Skeletal muscle satellite cell (primary cell): ENCODE data around the gene PTCD2.

Experiments
- H3K27me3 ChIP-seq: 2 replicates; pipeline ENCODE4 v1.7.0; 2013; ENCODE audit warnings: low read length; ENCODE audit not compliant: control insufficient read depth, insufficient read depth
- H3K36me3 ChIP-seq: 2 replicates; pipeline ENCODE4 v1.7.0; 2013; ENCODE audit warnings: mild to moderate bottlenecking, control low read depth, low read length; ENCODE audit not compliant: insufficient read depth
- H3K4me1 ChIP-seq: 2 replicates; pipeline ENCODE4 v1.7.0; 2013; ENCODE audit warnings: low read length; ENCODE audit not compliant: control insufficient read depth, insufficient read depth
- H3K4me2 ChIP-seq: 2 replicates; pipeline ENCODE4 v1.7.0; 2013; ENCODE audit warnings: mild to moderate bottlenecking, low read length
- H3K4me3 ChIP-seq: 2 replicates; pipeline ENCODE4 v1.7.0; 2013; ENCODE audit warnings: low read length
- H3K9ac ChIP-seq: 2 replicates; pipeline ENCODE4 v1.7.0; 2013; ENCODE audit warnings: mild to moderate bottlenecking, low read depth, low read length, moderate library complexity
- H3K9me3 ChIP-seq: replicated peaks from 2 replicates; pipeline ENCODE4 v1.7.0; 2013; ENCODE audit warnings: mild to moderate bottlenecking, control low read depth, low read length

PTCD2 gene

DNA sequence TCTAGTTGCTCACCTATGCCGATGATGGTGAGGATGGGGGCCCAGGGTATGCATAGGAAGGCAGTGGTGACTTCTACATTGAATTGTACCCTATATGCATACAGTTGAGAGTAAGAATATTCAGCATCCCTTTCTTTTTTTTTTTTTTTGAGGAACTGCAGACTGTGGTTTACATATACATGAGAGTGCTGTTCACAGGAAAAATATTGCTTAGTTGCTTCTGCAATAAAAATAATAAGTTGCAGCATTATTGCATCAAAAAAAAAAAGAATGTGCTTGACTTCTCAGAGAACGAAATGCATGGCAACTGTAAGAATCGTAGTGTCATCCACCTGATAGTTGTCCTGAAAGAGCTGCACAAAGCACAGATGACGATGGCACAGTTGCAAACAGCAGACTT lies 52.8 kb downstream of the PTCD2 start:
- peaks cover 17% of the 10 kb centered on the region for H3K4me1 ChIP-seq
- no peak overlapping the region for H3K4me2 ChIP-seq
- H3K9ac ChIP-seq = no peak overlapping the region
- no peaks in the 10 kb centered on the region for H3K27me3 ChIP-seq
- no peaks in the 10 kb centered on the region for H3K36me3 ChIP-seq
- no peak overlapping the region for H3K4me3 ChIP-seq
- no peaks in the 10 kb centered on the region for H3K9me3 ChIP-seq

GRCh38 chr5:72374844-72375243 lies 54.7 kb downstream of the PTCD2 start:
- H3K27me3 ChIP-seq = no peaks in the 10 kb centered on the region
- no peaks in the 10 kb centered on the region for H3K36me3 ChIP-seq
- H3K9me3 ChIP-seq = no peaks in the 10 kb centered on the region
- peaks cover 30% of the 10 kb centered on the region for H3K4me1 ChIP-seq
- no peak overlapping the region for H3K9ac ChIP-seq
- H3K4me3 ChIP-seq = no peak overlapping the region
- no peak overlapping the region for H3K4me2 ChIP-seq

DNA sequence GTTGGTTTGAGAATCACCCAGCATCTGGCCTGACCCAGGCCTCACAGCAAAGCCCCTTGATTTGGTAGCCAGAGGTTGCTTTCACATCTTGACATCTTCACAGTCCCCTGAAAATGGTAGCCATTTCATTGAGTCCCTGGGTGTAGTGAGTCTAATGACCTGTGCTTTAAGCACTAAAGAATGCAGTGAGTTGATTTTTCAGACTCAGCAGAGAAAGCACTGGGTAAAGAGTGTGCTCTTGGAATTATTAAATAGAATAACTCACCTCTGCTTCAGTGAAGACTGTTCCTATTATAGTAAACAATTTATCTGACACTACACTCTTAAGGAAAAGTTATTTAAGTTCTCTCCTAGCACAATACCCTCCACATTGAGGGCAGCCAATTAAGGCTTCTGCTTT lies 56.2 kb downstream of the PTCD2 start:
- H3K4me3 ChIP-seq = no peak overlapping the region
- H3K36me3 ChIP-seq = no peaks in the 10 kb centered on the region
- H3K9me3 ChIP-seq = no peaks in the 10 kb centered on the region
- H3K4me1 ChIP-seq = peaks cover 45% of the 10 kb centered on the region
- H3K27me3 ChIP-seq = no peaks in the 10 kb centered on the region
- H3K9ac ChIP-seq = no peak overlapping the region
- H3K4me2 ChIP-seq = no peak overlapping the region

GRCh38 chr5:72377910-72378638 lies 57.9 kb downstream of the PTCD2 start:
- peak overlapping the region; percentile 40 for H3K9ac ChIP-seq
- peak overlapping the region; percentile 7 for H3K4me2 ChIP-seq
- H3K4me1 ChIP-seq = peaks cover 48% of the 10 kb centered on the region
- no peaks in the 10 kb centered on the region for H3K36me3 ChIP-seq
- H3K9me3 ChIP-seq = no peaks in the 10 kb centered on the region
- H3K4me3 ChIP-seq = peak overlapping the region; percentile 4
- H3K27me3 ChIP-seq = no peaks in the 10 kb centered on the region

GRCh38 chr5:72378639-72379289 lies 58.6 kb downstream of the PTCD2 start:
- H3K27me3 ChIP-seq = no peaks in the 10 kb centered on the region

GRCh38 chr5:72379936-72380335 lies 59.8 kb downstream of the PTCD2 start:
- Histone ChIP-seq H3K4me2 (no peak overlapping the region), H3K9ac (peak overlapping the region; percentile 62), H3K4me1 (peaks cover 56% of the 10 kb centered on the region), H3K4me3 (no peak overlapping the region), H3K9me3 (no peaks in the 10 kb centered on the region), H3K36me3 (no peaks in the 10 kb centered on the region), H3K27me3 (no peaks in the 10 kb centered on the region)

More at GRCh38 chr5:72378639-72379289, 58.6 kb downstream of the PTCD2 start:
- Histone ChIP-seq H3K36me3 (no peaks in the 10 kb centered on the region), H3K4me2 (peak overlapping the region; percentile 22), H3K9me3 (no peaks in the 10 kb centered on the region), H3K4me3 (peak overlapping the region; percentile 4), H3K9ac (peak overlapping the region; percentile 62), H3K4me1 (peaks cover 54% of the 10 kb centered on the region)

DNA sequence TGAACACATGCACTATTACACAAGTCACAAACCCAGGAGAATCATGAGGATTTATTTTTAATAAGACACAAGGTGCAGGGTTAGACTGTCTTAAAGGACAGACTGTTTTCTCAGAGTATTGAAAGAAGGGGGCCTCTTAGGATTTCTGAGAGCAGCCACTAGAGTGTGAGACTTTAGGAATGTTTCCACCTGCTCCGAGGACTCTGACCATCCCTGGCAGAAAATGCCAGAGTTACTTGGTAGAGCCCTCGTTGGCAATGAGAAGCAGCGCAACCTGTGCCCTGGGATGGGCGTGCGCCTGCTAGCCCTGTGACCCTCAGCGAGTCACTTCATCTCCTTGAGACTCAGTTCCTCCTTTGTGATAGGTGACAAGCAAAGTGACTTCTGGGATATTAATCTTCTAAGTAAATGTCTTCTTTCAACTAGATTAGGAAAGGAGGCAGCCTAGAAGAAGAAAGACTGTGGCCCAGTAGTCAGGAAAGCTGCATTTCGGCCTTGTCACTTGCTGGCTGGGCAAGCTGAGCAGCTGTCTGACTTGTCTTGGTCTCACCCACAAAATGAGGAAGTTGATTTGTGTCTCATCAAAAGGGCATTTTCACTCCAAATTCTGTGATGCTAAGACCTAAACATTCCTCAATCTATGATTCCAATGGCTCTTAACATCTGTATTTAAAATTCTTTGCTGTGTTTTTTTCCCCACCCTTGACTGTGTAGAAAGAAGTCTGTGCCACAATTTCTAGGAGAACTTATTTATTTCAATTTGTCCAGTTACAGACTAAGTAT lies 60.5 kb downstream of the PTCD2 start:
- H3K4me2 ChIP-seq = no peak overlapping the region
- no peaks in the 10 kb centered on the region for H3K36me3 ChIP-seq
- peaks cover 56% of the 10 kb centered on the region for H3K4me1 ChIP-seq
- no peak overlapping the region for H3K4me3 ChIP-seq
- no peaks in the 10 kb centered on the region for H3K27me3 ChIP-seq
- H3K9me3 ChIP-seq = no peaks in the 10 kb centered on the region
- peak overlapping the region; percentile 62 for H3K9ac ChIP-seq

GRCh38 chr5:72383280-72383679 lies 63.1 kb downstream of the PTCD2 start:
- Histone ChIP-seq H3K9ac (peak overlapping the region; percentile 32), H3K4me3 (no peak overlapping the region), H3K36me3 (no peaks in the 10 kb centered on the region), H3K27me3 (no peaks in the 10 kb centered on the region), H3K4me1 (peaks cover 62% of the 10 kb centered on the region), H3K9me3 (no peaks in the 10 kb centered on the region), H3K4me2 (no peak overlapping the region)

DNA sequence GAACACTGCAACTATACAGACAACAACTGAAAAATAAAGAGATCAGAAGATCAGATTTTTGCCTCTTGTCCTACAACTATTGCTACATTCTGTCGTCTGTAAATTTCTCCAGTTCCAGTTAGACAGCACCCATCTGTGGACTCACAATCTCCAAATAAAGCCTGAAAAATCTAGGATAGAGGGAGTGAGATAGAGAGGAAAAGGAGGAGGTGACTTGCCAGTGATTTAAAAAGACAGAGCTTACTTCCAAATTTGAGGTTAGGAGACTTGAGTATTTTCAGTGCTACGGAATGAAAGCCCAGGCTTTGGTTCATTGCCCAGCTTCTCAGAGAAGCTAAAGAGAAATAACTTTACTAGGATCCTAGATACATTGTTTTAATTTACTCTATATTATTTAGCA lies 63.6 kb downstream of the PTCD2 start:
- Histone ChIP-seq H3K4me2 (no peak overlapping the region), H3K9ac (peak overlapping the region; percentile 32), H3K4me3 (no peak overlapping the region), H3K36me3 (no peaks in the 10 kb centered on the region), H3K9me3 (no peaks in the 10 kb centered on the region), H3K27me3 (no peaks in the 10 kb centered on the region), H3K4me1 (peaks cover 62% of the 10 kb centered on the region)

GRCh38 chr5:72386639-72387038 lies 66.5 kb downstream of the PTCD2 start:
- Histone ChIP-seq H3K9ac (peak overlapping the region; percentile 61), H3K9me3 (no peaks in the 10 kb centered on the region), H3K36me3 (no peaks in the 10 kb centered on the region)

DNA sequence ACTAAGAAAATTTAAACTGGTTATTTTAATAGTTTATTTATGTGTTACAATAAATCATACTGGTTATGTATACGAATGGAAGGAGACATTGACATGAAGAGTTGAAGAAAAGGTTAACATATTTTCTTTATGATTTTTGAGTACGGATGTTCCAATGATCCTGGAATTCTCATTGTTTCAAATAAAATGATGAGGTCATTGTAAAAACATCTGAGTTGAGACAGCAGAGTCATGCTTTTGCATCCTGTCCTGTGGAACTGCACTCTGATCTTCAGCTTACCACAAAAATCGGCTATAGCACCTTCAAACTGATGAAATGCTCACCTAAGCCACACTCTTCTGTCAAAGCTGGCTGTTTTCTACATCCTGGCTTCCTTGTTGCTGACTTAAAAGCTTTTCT lies 67.8 kb downstream of the PTCD2 start:
- no peaks in the 10 kb centered on the region for H3K27me3 ChIP-seq
- peaks cover 67% of the 10 kb centered on the region for H3K4me1 ChIP-seq
- H3K4me3 ChIP-seq = peak overlapping the region; percentile 0
- H3K9me3 ChIP-seq = no peaks in the 10 kb centered on the region
- H3K4me2 ChIP-seq = peak overlapping the region; percentile 46
- peak overlapping the region; percentile 78 for H3K9ac ChIP-seq
- no peaks in the 10 kb centered on the region for H3K36me3 ChIP-seq

More at GRCh38 chr5:72386639-72387038, 66.5 kb downstream of the PTCD2 start:
- Histone ChIP-seq H3K4me2 (no peak overlapping the region), H3K4me1 (peaks cover 55% of the 10 kb centered on the region), H3K27me3 (no peaks in the 10 kb centered on the region), H3K4me3 (no peak overlapping the region)
